OCI-LY1 (cell line): ENCODE data around the gene METTL21A.

Source experiments
- EZH2 ChIP-seq: fragments of 200-600 bp; sonication (generic), shearing (Covaris generic); IDR thresholded peaks from 2 replicates; pipeline ENCODE4 v1.8.0; 2017; ENCODE audit warnings: borderline replicate concordance, mixed run types, mild to moderate bottlenecking, antibody characterized with exemption, low read length, moderate library complexity, mixed read lengths
- TF ChIP-seq, protein P1 (sequence below): fragments of 200-600 bp; sonication (generic), shearing (Covaris generic); IDR thresholded peaks from 2 replicates; pipeline ENCODE4 v1.5.1; 2017; ENCODE audit warnings: mild to moderate bottlenecking, antibody characterized with exemption, low read length, moderate library complexity, mixed read lengths

DNA sequence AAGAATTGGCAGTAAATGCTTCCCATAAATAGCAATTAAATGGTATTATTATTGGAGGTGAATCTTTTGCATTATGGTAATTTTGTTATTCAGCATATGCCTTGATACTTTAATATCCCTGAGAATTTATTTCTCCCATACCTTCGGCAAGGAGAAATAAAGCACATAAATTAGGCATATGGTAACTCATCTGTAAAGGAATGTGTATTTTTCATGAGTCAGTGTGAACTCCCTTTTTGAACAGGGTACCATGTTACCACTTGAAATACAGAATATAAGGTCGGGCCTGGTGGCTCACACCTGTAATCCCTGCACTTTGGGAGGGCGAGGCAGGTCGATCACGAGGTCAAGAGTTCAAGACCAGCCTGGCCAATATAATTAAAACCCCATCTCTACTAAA lies 18.4 kb downstream of the METTL21A start:
- TF ChIP-seq, protein P1, sequence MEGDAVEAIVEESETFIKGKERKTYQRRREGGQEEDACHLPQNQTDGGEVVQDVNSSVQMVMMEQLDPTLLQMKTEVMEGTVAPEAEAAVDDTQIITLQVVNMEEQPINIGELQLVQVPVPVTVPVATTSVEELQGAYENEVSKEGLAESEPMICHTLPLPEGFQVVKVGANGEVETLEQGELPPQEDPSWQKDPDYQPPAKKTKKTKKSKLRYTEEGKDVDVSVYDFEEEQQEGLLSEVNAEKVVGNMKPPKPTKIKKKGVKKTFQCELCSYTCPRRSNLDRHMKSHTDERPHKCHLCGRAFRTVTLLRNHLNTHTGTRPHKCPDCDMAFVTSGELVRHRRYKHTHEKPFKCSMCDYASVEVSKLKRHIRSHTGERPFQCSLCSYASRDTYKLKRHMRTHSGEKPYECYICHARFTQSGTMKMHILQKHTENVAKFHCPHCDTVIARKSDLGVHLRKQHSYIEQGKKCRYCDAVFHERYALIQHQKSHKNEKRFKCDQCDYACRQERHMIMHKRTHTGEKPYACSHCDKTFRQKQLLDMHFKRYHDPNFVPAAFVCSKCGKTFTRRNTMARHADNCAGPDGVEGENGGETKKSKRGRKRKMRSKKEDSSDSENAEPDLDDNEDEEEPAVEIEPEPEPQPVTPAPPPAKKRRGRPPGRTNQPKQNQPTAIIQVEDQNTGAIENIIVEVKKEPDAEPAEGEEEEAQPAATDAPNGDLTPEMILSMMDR: no peak
- no peak for TF ChIP-seq EZH2
